22Rv1 (cell line): ENCODE measurements around the gene DHRS12.

Experiments
- H3K27ac ChIP-seq: fragments of 450-650 bp; 2 replicates; pipeline ENCODE4 v1.5.1; 2017
- CTCF ChIP-seq: fragments of 450-650 bp; IDR thresholded peaks from 2 replicates; pipeline ENCODE4 v1.5.1; 2017; ENCODE audit warnings: mild to moderate bottlenecking
- ZFX ChIP-seq: fragments of 450-650 bp; IDR thresholded peaks from 2 replicates; pipeline ENCODE4 v1.6.1; 2017; ENCODE audit warnings: antibody characterized with exemption, borderline replicate concordance

DHRS12 gene

DNA sequence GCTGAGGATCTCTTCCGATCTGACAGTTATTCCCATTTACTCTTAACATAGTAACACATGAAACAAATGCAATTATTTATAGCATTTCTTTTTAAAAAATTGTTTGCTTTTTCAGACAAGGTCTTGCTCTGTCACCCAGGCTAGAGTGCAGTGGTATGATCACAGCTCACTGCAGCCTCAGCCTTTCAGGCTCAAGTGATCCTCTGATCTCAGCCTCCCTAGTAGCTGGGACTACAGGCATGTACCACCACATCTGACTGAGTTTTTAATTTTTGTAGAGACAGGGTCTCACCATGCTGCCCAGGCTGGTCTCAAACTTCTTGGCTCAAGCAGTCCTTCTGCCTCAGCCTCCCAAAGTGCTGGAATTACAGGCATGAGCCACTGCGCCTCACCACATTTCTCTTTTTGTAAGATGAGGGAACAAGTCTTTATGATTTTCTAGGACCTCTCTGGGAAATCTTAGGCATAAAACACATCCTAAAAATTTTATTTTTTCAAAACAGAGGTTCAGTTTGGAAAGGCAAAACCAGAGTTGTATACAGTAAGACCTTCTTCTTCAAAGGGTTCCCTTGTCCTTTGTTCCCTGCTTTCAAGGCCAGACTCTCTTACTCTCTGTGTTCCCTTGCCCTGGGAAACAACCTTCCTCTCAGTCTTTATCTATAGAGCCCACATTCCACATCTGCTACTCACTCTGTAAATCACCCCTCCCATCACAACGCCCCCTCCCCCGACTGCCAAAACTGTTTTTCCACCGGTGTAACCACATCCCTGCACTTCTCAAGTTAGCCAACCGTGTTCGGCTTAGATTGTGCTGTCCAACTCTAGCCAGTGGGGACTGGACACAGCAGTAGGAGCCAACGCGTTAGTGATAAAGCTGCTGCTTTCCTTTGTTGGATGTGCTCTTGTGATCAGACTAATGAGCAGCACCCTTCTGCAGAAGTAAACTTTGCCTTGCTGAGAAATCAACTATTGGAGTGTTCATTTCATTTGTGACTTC lies 56.2 kb downstream of the DHRS12 start:
- TF ChIP-seq ZFX (no peak), CTCF (no peak)
- no peak overlapping the region for H3K27ac ChIP-seq

GRCh38 chr13:51746802-51747201 lies 57.2 kb downstream of the DHRS12 start:
- TF ChIP-seq ZFX (no peak), CTCF (no peak)
- H3K27ac ChIP-seq: no peak overlapping the region

DNA sequence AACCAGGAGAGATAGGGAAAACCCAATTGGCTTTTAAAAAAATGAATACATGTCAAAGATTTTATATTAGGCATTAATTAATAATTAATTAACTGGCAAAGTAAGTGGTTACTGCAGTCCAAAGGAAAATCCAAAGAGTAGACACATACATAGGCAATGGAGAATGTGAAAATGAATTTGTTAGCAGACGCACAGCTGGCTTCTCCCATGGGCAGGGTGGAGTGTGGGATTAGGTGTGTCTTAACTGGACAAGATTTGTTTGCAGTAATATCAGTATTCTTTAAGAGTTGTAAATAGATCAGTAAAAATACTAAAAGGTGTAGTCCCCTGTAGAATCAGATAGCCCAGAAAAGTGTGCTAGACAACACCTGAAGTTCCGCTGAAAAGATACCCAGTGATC lies 58.7 kb downstream of the DHRS12 start:
- TF ChIP-seq ZFX (no peak), CTCF (no peak)
- no peak overlapping the region for H3K27ac ChIP-seq

DNA sequence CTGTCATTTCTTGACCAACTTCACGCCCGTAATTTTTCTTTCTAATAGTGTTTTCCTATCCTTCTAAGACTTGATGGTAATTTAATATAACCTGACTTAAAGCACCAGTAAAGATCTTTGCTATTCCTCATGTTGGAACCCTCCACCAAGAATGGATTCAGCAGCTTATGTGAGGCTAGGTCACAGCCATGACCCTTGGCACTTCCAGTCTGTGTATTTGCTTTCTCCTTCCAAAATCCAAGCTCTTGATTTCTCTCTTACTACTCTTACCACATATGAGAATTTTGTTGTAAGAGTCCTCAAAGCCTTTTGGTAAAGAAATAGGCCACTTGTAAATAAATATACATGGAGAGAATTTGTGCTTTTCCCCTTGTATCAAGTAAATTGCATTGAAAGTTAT lies 61.4 kb downstream of the DHRS12 start:
- no peak overlapping the region for H3K27ac ChIP-seq
- TF ChIP-seq ZFX: no peak
- no peak for TF ChIP-seq CTCF

GRCh38 chr13:51742031-51742430 lies 61.9 kb downstream of the DHRS12 start:
- TF ChIP-seq ZFX: no peak

DNA sequence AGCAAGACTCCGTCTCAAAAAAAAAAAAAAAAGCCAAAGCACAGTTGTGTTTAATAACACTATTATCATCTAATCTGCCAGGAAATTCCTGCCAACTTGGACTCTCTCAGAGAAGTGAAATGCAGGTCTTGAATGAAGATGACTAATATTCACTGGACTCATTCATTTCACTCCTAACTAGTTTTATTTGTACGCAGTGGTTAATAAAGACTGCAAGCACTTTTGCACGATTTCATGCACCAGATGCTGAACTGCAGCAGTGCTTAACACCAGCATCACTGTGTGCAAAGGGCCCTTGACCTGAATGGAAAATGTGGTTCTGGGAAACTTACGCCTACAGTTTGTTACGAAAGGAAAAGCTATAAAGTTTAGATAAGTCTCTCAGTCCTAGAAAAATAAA lies 63.3 kb downstream of the DHRS12 start:
- TF ChIP-seq ZFX (no peak), CTCF (no peak)
- peak overlapping the region; percentile 8; the same call in 1 of the 2 replicates for H3K27ac ChIP-seq

More at GRCh38 chr13:51742031-51742430, 61.9 kb downstream of the DHRS12 start:
- H3K27ac ChIP-seq: no peak overlapping the region

GRCh38 chr13:51739027-51739764 lies 64.8 kb downstream of the DHRS12 start:
- H3K27ac ChIP-seq: peak overlapping the region; percentile 69
- no peak for TF ChIP-seq ZFX
- TF ChIP-seq CTCF: no peak
